Neural progenitor cell (in vitro differentiated cells): Measurements from ENCODE around the gene ELL. TPM values are rescaled to one million over a fixed set of nuclear protein-coding genes. Genes with fewer than 3 reads are reported as not detected.

Experiments used
- DNase-seq: peaks from one replicate; pipeline ENCODE4 v3.0.0-alpha.2; 2016; ENCODE audit warnings: low spot score
- H2AFZ ChIP-seq: fragments of 200-600 bp; sonication (generic); replicated peaks from 2 replicates; pipeline ENCODE4 v1.6.1; 2016; ENCODE audit warnings: antibody characterized with exemption
- H3F3A ChIP-seq: fragments of 200-600 bp; sonication (generic); 2 replicates; pipeline ENCODE4 v1.6.1; 2016; ENCODE audit warnings: antibody characterized with exemption, low read depth
- H3K27ac ChIP-seq: fragments of 200-600 bp; sonication (generic); 2 replicates; pipeline ENCODE4 v1.5.1; 2016; ENCODE audit warnings: mild to moderate bottlenecking
- H3K27me3 ChIP-seq: fragments of 200-600 bp; sonication (generic); 2 replicates; pipeline ENCODE4 v1.6.1; 2016; ENCODE audit warnings: mild to moderate bottlenecking, moderate library complexity
- H3K36me3 ChIP-seq: fragments of 200-600 bp; sonication (generic); 2 replicates; pipeline ENCODE4 v1.5.1; 2016
- H3K4me1 ChIP-seq: fragments of 200-600 bp; sonication (generic); 2 replicates; pipeline ENCODE4 v1.6.1; 2016; ENCODE audit warnings: mixed run types
- H3K4me2 ChIP-seq: fragments of 200-600 bp; sonication (generic); 2 replicates; pipeline ENCODE4 v1.6.1; 2016
- H3K4me3 ChIP-seq: fragments of 200-600 bp; sonication (generic); 2 replicates; pipeline ENCODE4 v1.5.1; 2016
- H3K79me2 ChIP-seq: fragments of 200-600 bp; sonication (generic); 2 replicates; pipeline ENCODE4 v1.6.1; 2016; ENCODE audit warnings: low read depth
- H3K9ac ChIP-seq: fragments of 200-600 bp; sonication (generic); 2 replicates; pipeline ENCODE4 v1.6.1; 2016
- H3K9me3 ChIP-seq: fragments of 200-600 bp; sonication (generic); 2 replicates; pipeline ENCODE4 v1.5.1; 2016; ENCODE audit warnings: low read depth
- H4K20me1 ChIP-seq: fragments of 200-600 bp; sonication (generic); 2 replicates; pipeline ENCODE4 v1.6.1; 2016; ENCODE audit warnings: low read depth
- H3K27ac Mint-ChIP-seq: 3 replicates; pipeline ENCODE4 v1.8.0; 2021; ENCODE audit warnings: mixed read lengths
- H3K27me3 Mint-ChIP-seq: 2 replicates; pipeline ENCODE4 v1.8.0; 2022; ENCODE audit warnings: low read depth, mild to moderate bottlenecking, inconsistent platforms, moderate library complexity, mixed read lengths; ENCODE audit not compliant: insufficient read depth
- H3K36me3 Mint-ChIP-seq: 3 replicates; pipeline ENCODE4 v1.8.0; 2021; ENCODE audit warnings: mixed read lengths
- H3K4me1 Mint-ChIP-seq: 3 replicates; pipeline ENCODE4 v1.8.0; 2021; ENCODE audit warnings: mixed read lengths
- H3K4me3 Mint-ChIP-seq: 3 replicates; pipeline ENCODE4 v1.8.0; 2021; ENCODE audit warnings: mild to moderate bottlenecking, moderate library complexity, mixed read lengths
- H3K9me3 Mint-ChIP-seq: 3 replicates; pipeline ENCODE4 v1.8.0; 2020; ENCODE audit warnings: mixed read lengths
- CTCF ChIP-seq: fragments of 200-600 bp; sonication (generic); IDR thresholded peaks from 2 replicates; pipeline ENCODE4 v1.5.1; 2017; ENCODE audit warnings: antibody characterized with exemption, mild to moderate bottlenecking
- EZH2 ChIP-seq: fragments of 200-600 bp; sonication (generic); IDR thresholded peaks from 2 replicates; pipeline ENCODE4 v1.6.1; 2017; ENCODE audit warnings: antibody characterized with exemption, mild to moderate bottlenecking, moderate library complexity
- EZH2phosphoT487 ChIP-seq: fragments of 200-600 bp; sonication (generic); IDR thresholded peaks from 2 replicates; pipeline ENCODE4 v1.6.1; 2017; ENCODE audit warnings: antibody characterized with exemption
- total RNA-seq: library from RNA; depleted of rRNA; stranded (reverse); fragments of >200 nt; gene quantifications from 2 replicates; pipeline ENCODE4 v1.2.3, GENCODE V29; 2015; ENCODE audit warnings: low replicate concordance

The ELL gene
- total RNA-seq, 1 donor from 2014 or later: 2.9 TPM

GRCh38 chr19:18431351-18432197, 90.3 kb downstream of the ELL start:
- no peak for DNase-seq
- H3K9me3 ChIP-seq: no peaks in the 10 kb centered on the region
- no peak overlapping the region for H3K27ac ChIP-seq
- H2AFZ ChIP-seq: no peak overlapping the region
- H3K4me1 ChIP-seq: peaks cover 46% of the 10 kb centered on the region
- Mint-ChIP-seq H3K36me3 (peaks cover 3% of the 10 kb centered on the region), H3K27me3 (peaks cover 12% of the 10 kb centered on the region), H3K9me3 (no peaks in the 10 kb centered on the region), H3K4me1 (peaks cover 34% of the 10 kb centered on the region), H3K4me3 (peak overlapping the region; percentile 63), H3K27ac (no peak overlapping the region)
- H3K9ac ChIP-seq: no peak overlapping the region
- TF ChIP-seq CTCF (no peak), EZH2 (no peak), EZH2phosphoT487 (no peak)
- H3K27me3 ChIP-seq: no peaks in the 10 kb centered on the region
- H4K20me1 ChIP-seq: peaks cover 34% of the 10 kb centered on the region
- peaks cover 6% of the 10 kb centered on the region for H3K79me2 ChIP-seq
- no peaks in the 10 kb centered on the region for H3K36me3 ChIP-seq
- no peak overlapping the region for H3K4me3 ChIP-seq
- H3K4me2 ChIP-seq: peak overlapping the region; percentile 10
- peaks cover 66% of the 10 kb centered on the region for H3F3A ChIP-seq

GRCh38 chr19:18430417-18431144, 91.3 kb downstream of the ELL start:
- H3K9me3 ChIP-seq: no peaks in the 10 kb centered on the region
- no peak overlapping the region for H3K4me3 ChIP-seq
- peaks cover 24% of the 10 kb centered on the region for H4K20me1 ChIP-seq
- TF ChIP-seq EZH2phosphoT487 (no peak), CTCF (no peak), EZH2 (no peak)
- no peaks in the 10 kb centered on the region for H3K36me3 ChIP-seq
- H3K79me2 ChIP-seq: peaks cover 6% of the 10 kb centered on the region
- no peak for DNase-seq
- H3F3A ChIP-seq: peaks cover 56% of the 10 kb centered on the region
- H3K36me3 Mint-ChIP-seq: no peaks in the 10 kb centered on the region
- peaks cover 46% of the 10 kb centered on the region for H3K4me1 ChIP-seq
- peak overlapping the region; percentile 76 for H3K4me3 Mint-ChIP-seq
- no peak overlapping the region for H3K4me2 ChIP-seq
- H3K27ac Mint-ChIP-seq: peak overlapping the region; percentile 91
- peaks cover 32% of the 10 kb centered on the region for H3K4me1 Mint-ChIP-seq
- no peaks in the 10 kb centered on the region for H3K27me3 ChIP-seq
- H3K27me3 Mint-ChIP-seq: peaks cover 10% of the 10 kb centered on the region
- no peak overlapping the region for H2AFZ ChIP-seq
- no peaks in the 10 kb centered on the region for H3K9me3 Mint-ChIP-seq
- no peak overlapping the region for H3K9ac ChIP-seq
- H3K27ac ChIP-seq: no peak overlapping the region

GRCh38 chr19:18429717-18430416, 92.0 kb downstream of the ELL start:
- H3K27me3 ChIP-seq: no peaks in the 10 kb centered on the region
- peaks cover 6% of the 10 kb centered on the region for H3K79me2 ChIP-seq
- no peaks in the 10 kb centered on the region for H3K36me3 Mint-ChIP-seq
- H3K27me3 Mint-ChIP-seq: peaks cover 10% of the 10 kb centered on the region
- H3K4me1 Mint-ChIP-seq: peaks cover 31% of the 10 kb centered on the region
- H3K4me3 ChIP-seq: peak overlapping the region; percentile 65
- no peak overlapping the region for H3K9ac ChIP-seq
- H3F3A ChIP-seq: peaks cover 53% of the 10 kb centered on the region
- H3K9me3 Mint-ChIP-seq: no peaks in the 10 kb centered on the region
- H3K36me3 ChIP-seq: no peaks in the 10 kb centered on the region
- peaks cover 47% of the 10 kb centered on the region for H3K4me1 ChIP-seq
- H3K27ac Mint-ChIP-seq: peak overlapping the region; percentile 69
- H2AFZ ChIP-seq: no peak overlapping the region
- H3K4me3 Mint-ChIP-seq: peak overlapping the region; percentile 76
- TF ChIP-seq EZH2 (no peak), CTCF (no peak), EZH2phosphoT487 (no peak)
- H3K9me3 ChIP-seq: no peaks in the 10 kb centered on the region
- peaks cover 17% of the 10 kb centered on the region for H4K20me1 ChIP-seq
- H3K4me2 ChIP-seq: peak overlapping the region; percentile 88
- peak overlapping the region; percentile 50 for H3K27ac ChIP-seq
- no peak for DNase-seq
